DMS53 treated with DMSO at 0.1 percent for 48 hours (cell line): ENCODE data around the gene KIF7.

Experiments
- DNase-seq: peaks from one replicate; lab custom pipeline; 2025; ENCODE audit not compliant: unreplicated experiment; lab: John Stamatoyannopoulos, UW

KIF7 gene

DNA sequence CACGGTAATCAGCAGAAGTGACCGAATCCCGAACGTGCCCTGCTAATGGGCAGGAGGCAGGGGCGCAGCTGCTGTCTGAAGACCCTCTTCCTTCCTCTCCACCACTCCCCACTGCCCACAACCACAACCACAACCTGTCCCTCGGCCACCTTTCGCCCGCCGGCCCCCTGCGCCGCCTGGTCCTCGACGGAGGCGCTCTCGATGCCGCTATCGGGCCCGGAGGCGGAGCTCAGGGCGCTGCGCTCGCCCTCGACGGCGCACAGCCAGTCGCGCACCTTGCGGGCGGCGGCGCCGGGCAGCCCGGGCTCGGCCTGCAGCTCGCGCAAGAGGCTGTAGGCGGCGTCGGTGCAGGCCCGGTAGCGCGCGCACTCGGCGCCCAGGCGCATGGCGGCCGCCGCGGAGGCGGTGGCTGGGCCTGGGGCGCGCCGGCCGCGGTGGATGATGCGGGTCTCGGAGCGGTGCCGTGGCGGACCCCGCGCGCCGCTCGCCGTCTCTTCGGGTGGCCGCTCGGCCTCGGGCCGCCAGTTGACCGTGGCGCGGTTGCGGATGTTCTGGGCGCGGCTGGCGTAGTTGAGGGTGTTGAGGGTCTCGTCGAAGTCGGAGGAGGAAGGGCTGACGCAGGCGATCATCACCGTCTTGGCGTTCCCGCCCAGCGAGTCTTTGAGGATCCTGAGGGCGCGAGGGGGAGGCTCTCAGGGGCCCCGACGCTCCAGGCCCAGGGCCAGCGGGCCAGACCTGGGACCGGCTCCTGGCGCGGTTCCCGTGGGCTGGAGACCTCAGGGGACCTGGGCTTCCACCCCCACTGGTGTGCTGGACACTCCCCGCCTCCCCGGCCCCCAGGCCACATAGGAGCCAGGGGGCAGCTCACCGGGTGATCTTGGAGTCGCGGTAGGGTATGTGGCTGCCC is 6.9 kb downstream of the KIF7 start:
- DNase-seq, result no peak

DNA sequence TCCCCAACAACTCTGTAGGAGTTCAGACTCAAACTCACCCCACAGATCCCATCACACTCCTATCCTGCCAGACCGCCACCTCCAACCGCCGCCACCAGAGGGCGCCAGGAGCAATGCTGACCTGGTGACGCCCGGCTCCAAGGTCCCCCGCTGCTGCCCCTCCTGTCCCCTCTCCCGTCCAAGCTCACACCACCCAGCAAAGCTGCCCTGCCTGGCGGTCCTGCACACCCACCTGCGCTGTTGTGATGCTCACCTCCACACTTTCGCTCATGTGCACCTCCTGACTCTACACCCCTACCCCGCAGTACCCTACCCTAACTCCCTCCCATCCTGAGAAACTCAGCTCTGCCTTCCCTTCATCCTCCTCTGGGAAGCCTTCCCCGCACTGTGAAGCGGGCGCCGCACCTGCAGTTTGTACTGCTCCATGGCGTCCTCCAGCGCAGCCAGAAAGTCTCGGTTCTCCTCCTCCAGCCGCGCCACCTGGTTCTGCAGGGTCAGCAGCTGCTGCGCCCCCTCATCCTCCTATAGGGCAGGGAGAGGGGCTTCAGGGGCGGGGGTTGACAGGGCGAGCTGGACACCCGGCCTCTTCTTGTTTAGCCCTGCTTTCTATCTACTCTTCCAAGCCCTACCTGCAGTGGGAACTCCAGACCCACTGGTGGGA is 7.9 kb downstream of the KIF7 start:
- DNase-seq, result peak; percentile 15

DNA sequence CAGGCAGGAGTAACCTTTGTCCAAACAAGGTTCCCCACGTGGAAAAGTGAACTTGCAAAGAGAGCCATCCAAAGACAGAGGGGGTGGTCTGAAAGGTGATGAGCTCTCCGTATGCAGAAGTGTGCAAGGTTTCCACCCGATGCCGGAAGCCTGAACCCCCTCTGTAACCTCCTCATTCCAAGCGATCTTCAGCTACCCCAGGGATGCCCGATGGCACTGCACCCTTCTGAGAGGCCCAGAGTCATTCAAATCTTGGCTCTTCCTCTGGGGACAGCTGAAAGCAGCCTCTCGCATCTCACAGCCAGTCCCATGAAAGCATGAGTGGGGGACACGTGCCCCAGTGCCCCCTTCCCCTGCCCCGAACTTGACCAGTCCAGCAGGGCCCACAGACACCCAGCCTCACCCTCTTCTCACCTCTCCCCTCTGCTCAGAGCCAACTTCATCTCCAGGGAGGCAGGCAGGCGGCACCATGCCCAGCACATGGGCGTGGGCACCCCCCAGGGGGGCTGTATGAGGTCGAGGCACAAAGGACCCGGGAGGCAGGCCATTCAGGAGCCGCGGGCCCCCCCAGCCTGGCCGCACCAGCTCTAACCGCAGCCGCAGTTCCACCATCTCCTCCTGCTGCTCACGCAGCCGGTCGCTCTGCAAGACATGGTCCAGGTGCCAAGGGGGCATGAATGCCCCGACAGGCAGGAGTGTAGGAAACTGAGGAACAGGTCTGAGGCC is 8.7 kb downstream of the KIF7 start:
- DNase-seq, result no peak

DNA sequence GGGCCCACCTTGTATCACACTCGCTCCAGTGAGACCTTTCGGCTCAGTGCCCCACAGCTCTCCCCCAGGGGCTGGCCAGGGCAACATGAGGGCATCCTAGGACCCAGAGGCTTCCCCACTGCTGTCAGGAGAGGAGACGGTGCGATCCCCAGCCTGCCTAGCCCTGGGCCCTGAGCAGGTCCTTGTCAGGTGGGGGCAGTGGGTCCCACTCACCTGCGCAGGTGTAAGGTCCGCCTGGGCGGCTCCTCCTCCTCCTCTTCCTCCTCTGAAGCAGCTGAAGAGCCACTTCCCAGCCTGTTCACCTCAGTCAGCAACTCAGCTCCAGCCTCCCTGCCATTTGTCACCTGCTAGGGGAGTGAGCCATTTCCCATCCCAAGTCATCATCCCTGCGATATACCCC is 9.6 kb downstream of the KIF7 start:
- DNase-seq, result no peak

DNA sequence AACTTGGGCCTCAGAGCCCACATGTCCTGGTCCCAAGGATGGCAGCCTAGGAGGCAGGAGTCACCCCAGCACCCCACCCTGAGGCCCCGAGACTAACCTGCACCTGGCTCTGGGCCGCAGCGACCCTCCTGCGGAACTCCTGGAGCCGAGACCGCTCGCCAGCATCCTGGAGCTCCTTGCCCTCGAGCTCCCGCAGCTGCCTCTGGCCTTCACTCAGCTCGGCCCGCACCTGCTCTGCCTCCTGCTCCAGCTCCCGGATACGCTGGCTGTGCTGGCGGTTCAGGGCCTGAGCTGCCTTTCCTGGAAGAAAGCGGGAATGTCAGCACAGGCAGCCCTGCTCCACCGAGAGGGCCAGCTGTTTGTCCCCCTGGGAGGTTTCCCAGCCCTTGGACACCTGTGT is 13.2 kb downstream of the KIF7 start:
- DNase-seq, result no peak

DNA sequence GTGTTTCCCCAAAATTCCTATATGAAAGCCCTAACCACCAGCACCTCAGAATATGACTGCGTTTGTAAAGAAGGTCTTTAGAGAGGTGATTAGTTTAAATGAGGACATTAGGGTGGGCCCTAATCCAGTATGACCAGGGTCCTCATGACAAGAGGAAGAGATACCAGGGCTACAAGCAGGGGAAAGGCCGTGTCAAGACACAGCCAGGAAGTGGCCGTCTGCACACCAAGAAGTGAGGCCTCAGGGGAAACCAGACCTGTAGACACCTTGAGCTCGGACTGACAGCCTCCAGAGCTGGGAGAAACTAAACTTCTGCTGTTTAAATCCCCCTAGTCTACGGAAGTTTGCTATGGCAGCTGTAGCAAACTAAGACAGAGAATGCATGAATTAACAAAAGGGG is 14.2 kb downstream of the KIF7 start:
- DNase-seq, result no peak

DNA sequence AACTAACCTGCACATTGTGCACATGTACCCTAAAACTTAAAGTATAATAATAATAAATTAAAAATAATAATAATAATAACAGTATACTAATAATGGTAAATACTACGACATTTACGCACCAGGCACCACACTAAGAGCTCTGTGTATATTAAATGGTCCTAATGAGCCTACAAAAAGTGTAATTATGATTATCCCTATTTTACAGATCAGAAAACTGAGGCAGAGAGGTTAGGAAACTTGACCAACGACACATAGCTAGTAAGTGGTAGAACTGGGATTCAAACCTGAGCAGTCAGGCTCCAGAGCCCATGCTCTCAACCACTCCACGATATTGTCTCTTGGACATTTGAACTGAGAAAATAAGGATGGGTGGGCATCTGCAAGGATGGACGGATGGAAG is 15.0 kb downstream of the KIF7 start:
- DNase-seq, result no peak

DNA sequence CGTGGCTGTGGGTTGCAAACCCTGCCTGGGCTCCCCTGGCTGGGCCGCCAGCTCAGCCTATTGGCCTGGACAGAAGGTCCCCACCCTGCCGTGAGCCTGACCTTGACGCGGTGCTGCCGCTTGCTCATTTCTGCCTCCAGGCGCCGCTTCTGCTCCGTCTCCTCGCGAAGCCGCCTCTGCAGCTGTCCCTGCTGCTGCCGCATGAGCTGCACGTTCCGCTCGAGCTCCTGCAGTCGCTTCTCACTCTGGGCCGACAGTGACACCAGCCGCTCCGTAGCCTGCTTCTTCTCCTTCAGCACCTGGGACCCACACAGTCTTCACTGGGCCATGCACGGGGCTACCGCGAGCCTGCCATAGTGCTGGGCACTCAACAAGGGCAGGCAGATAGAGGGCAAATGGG is 21.7 kb downstream of the KIF7 start:
- no peak for DNase-seq

DNA sequence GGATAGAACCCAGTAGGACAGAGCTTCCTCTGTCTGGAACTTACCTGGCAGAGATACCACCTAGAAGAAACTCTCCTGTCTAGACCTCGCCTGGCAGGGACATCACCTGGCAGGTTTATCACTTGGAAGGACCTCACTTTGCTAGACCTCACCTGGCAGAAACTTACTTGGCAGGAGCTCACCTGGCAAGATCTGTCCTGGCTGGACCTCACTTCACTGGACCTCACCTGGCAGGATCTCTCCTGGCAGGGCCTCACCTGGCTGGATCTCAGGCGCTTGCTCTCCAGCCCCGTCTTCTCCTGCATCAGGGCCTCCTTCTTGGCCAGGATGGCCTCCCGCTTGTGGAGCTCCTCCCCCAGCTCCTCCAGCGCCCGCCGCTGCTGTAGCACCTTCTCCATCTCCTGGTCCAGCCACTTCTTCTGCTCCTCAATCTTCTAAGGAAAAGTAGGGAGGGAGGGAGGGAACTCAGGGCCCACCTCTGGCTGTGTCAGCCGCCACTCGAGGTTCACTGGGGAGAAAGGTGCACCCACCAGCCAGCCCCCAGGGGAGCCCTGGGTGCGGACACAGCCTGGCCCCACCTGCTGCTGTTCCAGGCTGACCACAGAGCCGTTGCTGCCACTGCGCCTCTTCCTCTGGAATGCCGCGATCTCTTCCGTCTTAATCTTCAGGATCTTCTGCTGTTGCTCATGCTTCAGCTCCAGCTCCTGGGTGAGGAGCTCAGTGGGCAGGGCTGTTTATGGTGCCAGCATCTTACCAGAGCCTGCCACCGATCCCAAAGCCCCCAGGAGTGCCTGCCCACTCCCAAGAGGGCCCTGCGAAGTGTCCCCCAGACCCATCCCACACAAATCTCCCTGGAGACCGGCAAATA is 22.5 kb downstream of the KIF7 start:
- no peak for DNase-seq

DNA sequence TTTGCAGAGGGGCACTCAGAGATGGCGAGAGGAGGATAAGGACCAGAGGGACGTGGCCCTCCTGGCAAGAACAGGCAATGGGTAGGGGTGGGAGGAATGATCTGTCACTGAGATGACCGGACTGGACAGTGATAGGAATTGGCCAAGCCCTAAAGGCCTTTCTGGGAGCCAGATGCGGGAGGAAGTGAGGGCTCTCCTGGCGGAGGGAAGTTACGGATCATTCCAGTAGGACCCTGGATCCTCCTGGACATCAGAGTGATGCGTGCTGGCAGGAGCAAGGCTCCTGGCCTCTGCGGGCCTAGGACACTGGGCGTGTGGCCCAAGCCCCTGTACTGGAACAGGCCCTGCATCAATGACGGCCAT is 23.4 kb downstream of the KIF7 start:
- no peak for DNase-seq

DNA sequence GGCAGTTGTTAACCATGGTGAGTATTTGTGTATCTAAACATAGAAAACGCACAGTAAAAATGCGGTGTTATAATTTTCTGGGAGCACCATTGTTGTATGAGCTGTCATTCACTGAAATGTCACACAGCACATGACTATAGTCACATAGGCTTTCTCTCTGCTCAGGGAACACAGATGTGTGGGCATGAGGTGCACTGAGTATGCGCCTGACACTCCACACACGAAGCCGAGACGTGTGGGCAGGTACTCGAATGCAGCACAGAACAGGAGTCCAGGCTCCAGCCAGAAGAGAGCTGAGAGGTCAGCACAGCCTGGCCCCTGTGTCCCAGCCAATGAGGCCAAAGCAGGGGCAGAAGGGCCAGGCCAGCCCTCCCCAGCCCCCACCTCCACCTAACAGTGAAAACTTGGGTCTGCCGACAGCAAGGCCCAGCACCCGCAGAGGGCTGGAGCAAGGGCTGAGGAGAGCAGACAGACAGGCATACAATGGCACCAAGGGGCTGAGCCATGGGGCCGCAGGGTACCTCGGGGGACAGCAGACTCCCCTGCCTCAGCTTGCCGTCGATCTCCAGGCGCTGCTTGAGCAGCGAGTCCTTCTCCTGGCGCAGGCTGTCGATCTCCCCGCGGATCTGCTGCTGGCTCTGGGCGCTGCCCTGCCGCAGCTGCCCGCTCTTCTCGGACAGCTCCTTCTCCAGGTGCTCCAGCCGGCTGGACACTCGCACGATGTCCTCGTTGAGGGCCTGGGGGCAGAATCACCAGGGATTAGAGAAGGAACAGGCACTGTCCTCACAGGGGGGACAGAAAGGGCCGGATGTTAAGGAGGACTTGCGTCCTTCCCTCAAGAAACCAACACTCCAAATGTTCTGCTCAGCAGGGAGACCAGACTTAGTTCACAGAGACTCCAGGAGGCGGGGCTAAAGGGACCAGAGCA is 24.0 kb downstream of the KIF7 start:
- DNase-seq, result no peak

DNA sequence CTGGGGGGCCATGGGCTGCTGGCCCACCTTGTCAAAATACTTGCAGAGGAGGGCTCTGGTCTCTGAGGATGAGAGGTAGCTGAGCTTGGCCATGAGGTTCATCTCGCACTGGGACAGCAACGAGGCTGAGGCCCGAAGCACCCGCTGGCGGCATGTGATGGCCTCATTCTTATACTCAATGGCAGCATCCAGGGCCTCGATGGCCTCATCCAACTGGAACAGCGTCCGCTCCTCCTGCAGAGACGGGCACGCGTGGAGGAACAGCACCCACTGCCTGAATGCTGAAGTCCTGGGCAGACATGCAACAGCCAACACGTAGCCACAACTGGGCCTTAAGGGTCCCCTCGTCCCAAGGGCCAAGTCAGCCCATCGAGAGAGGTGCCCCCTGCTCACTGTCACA is 25.0 kb downstream of the KIF7 start:
- no peak for DNase-seq

DNA sequence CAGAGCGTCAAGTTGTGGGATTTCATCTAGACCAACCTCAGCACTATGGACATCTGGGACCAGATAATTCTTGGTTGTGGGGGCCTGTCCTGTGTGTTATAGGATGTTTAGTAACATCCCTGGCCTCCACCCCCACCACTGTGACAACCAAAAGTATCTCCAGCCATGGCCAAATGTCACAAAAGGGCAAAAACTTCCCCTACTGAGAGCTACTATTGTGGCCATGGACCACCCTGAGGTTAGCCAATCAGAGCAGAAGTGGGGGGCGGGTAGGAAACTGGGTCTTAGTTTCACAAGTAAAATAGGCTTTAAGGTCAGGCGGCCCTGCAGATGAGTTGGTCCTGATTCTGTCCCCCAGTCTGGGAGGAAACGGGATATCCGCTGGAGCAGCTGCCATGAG is 25.4 kb downstream of the KIF7 start:
- no peak for DNase-seq

DNA sequence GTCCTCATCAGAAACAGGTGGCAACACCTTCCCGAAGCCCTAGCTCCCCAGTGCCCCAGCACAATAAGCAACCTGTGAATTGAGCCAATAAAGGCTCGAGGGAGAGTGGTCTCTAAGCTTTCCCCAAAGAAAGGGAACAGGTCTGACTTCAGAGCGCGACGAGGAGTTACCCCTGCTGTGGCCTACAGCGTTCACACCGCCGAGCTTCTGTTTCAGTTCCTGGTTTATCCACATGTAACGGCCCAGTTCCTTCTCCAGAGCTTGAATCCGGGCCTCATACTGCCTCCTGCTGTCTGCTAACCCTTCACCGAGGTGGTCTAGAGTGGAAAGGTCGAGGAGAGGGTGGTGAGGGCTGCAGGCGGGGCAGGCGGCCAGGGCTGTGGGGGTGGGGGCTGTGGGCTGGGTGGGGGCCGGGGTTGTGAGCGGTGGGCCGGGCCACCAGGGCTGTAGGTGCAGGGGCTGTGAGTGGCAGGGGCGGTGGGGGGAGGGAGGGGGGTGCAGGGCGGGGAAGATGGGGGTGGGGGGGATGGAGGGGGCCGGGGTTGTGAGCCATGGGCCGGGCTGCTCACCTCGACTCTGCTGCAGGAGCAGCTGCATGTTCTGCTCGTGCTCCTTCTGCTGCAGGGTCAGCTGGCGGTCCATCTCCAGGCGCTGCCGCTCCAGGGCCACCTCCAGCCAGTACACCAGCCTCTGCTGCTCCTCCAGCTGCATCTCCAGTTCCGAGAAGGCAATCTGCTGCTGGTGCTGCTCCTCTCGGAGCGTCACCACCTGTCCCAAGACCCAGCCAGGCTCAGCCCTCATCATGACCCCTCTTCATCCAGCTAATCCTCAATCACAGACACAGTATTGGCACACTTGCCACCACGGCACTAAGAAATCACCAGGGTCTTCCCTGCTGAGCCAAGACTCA is 26.2 kb downstream of the KIF7 start:
- DNase-seq, result no peak

DNA sequence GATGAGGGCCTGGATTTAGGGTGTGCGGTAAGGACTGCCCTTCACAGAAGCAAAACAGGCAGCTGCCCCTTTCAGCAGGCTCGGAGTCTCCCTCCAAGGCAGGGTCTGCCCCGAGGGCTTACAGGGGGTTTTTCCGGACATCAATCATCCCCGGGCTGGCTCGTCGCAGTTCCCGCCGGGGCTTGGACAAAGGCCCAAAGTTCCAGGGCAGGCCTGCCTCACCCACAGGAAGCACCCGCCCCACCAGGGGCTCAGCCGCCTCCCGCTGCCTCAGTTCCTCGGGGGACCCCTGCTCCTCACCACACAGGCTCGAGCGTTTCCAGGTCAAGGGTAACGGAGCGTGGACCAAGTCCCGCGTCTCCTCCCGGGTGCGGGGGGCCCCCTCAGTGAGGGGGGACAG is 27.0 kb downstream of the KIF7 start:
- no peak for DNase-seq

DNA sequence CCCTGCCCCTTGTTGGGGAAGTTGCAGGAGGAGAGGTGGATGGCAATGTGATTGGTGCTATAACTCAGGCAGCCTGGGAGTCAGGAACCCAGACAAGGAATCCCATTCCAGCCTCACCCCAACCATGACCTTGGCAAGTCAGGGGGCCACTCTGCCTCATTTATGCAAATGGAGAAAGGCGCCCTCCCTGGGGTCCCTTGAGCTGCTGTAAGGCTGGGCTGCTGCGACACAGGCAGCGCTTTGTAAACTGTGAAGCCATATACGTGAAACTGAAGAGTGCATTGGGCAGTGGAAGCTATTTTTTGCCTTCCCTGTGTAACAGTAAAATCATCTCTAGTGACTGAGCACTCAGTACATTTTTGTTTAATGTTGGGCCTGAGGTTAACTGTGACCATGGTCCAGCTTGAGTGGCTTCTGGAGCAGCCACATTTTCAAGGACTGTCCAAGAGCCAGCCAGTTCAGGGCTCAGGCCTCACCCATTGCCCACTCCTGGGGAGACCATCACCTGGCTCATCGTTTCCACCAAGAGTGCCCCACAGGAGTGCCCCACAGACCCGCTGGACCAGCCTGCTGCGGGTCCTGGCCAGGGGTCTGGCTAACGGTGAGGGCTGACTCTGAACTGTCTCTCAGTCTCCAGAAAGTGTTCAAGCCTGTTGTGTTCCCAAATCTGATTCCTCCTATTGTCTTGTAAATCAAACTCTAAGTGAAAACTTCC is 27.9 kb downstream of the KIF7 start:
- DNase-seq, result no peak

DNA sequence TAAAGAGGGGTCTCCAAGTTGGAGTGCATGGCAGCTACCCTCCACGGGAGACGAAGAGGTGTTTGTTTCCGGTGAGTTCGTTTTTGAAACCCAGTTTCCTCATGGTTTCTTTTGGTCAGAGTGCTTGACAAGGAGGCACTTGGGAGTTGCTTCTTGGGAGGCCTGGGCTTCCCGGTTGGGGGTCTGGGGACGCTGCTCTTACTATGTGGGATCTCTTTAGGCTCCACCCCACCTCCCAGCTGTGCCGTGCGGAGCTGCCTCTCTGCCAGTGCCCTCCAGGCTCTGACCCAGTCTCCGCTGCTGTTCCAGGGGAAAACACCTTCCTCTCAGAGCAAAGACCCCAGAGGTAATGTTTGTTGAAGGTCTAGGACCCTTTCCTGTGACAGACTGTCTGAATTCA is 29.6 kb downstream of the KIF7 start:
- DNase-seq, result no peak

DNA sequence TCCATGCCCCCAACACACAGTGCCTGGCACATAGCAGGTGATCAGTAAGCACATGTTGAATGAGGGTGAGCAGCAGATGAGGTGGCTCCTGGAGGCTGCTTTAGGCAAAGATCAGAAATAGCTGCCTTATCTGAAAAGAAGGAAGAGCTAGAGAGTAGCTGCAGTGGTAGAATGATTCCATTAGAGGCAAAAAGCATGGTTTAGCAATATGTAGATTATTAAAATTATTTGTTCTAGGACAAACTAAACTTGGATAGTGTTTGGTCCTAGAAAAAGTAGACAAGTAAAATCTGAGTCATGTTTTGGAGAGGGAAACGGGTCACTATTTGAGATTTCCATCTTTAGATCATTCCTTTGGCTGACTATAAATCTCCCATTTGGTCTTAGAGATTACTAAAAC is 32.1 kb downstream of the KIF7 start:
- DNase-seq, result no peak
